Skeletal muscle satellite cell (primary cell): ENCODE data around the gene PRND.
A peak's percentile ranks its signal among the peaks of the same experiment; 100 is the strongest.
"Not testable (repeated sequence)": the region's sequence is repeated elsewhere in the genome, so short reads cannot be mapped to it uniquely, and the experiment has no call there.

Experiments
- H3K27me3 ChIP-seq: 2 replicates; pipeline ENCODE4 v1.7.0; 2013; ENCODE audit warnings: low read length; ENCODE audit not compliant: control insufficient read depth, insufficient read depth
- H3K36me3 ChIP-seq: 2 replicates; pipeline ENCODE4 v1.7.0; 2013; ENCODE audit warnings: mild to moderate bottlenecking, control low read depth, low read length; ENCODE audit not compliant: insufficient read depth
- H3K4me1 ChIP-seq: 2 replicates; pipeline ENCODE4 v1.7.0; 2013; ENCODE audit warnings: low read length; ENCODE audit not compliant: control insufficient read depth, insufficient read depth
- H3K4me2 ChIP-seq: 2 replicates; pipeline ENCODE4 v1.7.0; 2013; ENCODE audit warnings: mild to moderate bottlenecking, low read length
- H3K4me3 ChIP-seq: 2 replicates; pipeline ENCODE4 v1.7.0; 2013; ENCODE audit warnings: low read length
- H3K9ac ChIP-seq: 2 replicates; pipeline ENCODE4 v1.7.0; 2013; ENCODE audit warnings: mild to moderate bottlenecking, low read depth, low read length, moderate library complexity
- H3K9me3 ChIP-seq: replicated peaks from 2 replicates; pipeline ENCODE4 v1.7.0; 2013; ENCODE audit warnings: mild to moderate bottlenecking, control low read depth, low read length

Gene PRND

GRCh38 chr20:4772132-4772531 lies 50.4 kb downstream of the PRND start:
- no peak overlapping the region for H3K4me2 ChIP-seq
- H3K27me3 ChIP-seq, result peaks cover 31% of the 10 kb centered on the region
- peaks cover 10% of the 10 kb centered on the region for H3K9me3 ChIP-seq
- H3K4me1 ChIP-seq, result no peaks in the 10 kb centered on the region
- H3K4me3 ChIP-seq, result no peak overlapping the region
- H3K36me3 ChIP-seq, result no peaks in the 10 kb centered on the region
- H3K9ac ChIP-seq, result no peak overlapping the region

GRCh38 chr20:4773014-4773413 lies 51.3 kb downstream of the PRND start:
- H3K4me3 ChIP-seq, H3K9ac ChIP-seq, H3K36me3 ChIP-seq, H3K4me2 ChIP-seq, H3K4me1 ChIP-seq, H3K9me3 ChIP-seq: not testable (repeated sequence)
- peaks cover 31% of the 10 kb centered on the region for H3K27me3 ChIP-seq

- H3K27me3 ChIP-seq, result peaks cover 31% of the 10 kb centered on the region
- peaks cover 10% of the 10 kb centered on the region for H3K9me3 ChIP-seq
- H3K4me2 ChIP-seq, result no peak overlapping the region
- H3K36me3 ChIP-seq, result no peaks in the 10 kb centered on the region
- no peaks in the 10 kb centered on the region for H3K4me1 ChIP-seq
- no peak overlapping the region for H3K4me3 ChIP-seq
- H3K9ac ChIP-seq, result no peak overlapping the region
Observed at GRCh38 chr20:4773736-4774135, 52.0 kb downstream of the PRND start.

GRCh38 chr20:4774207-4774606 lies 52.5 kb downstream of the PRND start:
- H3K9ac ChIP-seq, result no peak overlapping the region
- H3K4me2 ChIP-seq, result no peak overlapping the region
- no peak overlapping the region for H3K4me3 ChIP-seq
- peaks cover 28% of the 10 kb centered on the region for H3K27me3 ChIP-seq
- H3K36me3 ChIP-seq, result no peaks in the 10 kb centered on the region
- H3K9me3 ChIP-seq, result peaks cover 10% of the 10 kb centered on the region
- H3K4me1 ChIP-seq, result no peaks in the 10 kb centered on the region

- H3K36me3 ChIP-seq, result no peaks in the 10 kb centered on the region
- H3K9ac ChIP-seq, result no peak overlapping the region
- no peak overlapping the region for H3K4me2 ChIP-seq
- no peak overlapping the region for H3K4me3 ChIP-seq
- peaks cover 22% of the 10 kb centered on the region for H3K27me3 ChIP-seq
- H3K4me1 ChIP-seq, result no peaks in the 10 kb centered on the region
- peaks cover 10% of the 10 kb centered on the region for H3K9me3 ChIP-seq
Observed at GRCh38 chr20:4775322-4776078, 53.8 kb downstream of the PRND start.

- H3K9ac ChIP-seq, result no peak overlapping the region
- H3K4me2 ChIP-seq, result no peak overlapping the region
- peak overlapping the region; percentile 43 for H3K4me3 ChIP-seq
- H3K9me3 ChIP-seq, result peaks cover 10% of the 10 kb centered on the region
- no peaks in the 10 kb centered on the region for H3K36me3 ChIP-seq
- no peaks in the 10 kb centered on the region for H3K4me1 ChIP-seq
- peaks cover 17% of the 10 kb centered on the region for H3K27me3 ChIP-seq
Observed at GRCh38 chr20:4776079-4776630, 54.4 kb downstream of the PRND start.
